Activated CD4-positive, alpha-beta T cell treated with anti-CD3 and anti-CD28 coated beads for 1 hour (primary cell): ENCODE measurements around the gene SEMA3D.

Experiments used
- DNase-seq: peaks from one replicate; pipeline ENCODE4 v3.0.0-alpha.2; 2020

Gene SEMA3D

GRCh38 chr7:85074016-85074415 is 112.8 kb downstream of the SEMA3D start:
- no peak for DNase-seq

DNA sequence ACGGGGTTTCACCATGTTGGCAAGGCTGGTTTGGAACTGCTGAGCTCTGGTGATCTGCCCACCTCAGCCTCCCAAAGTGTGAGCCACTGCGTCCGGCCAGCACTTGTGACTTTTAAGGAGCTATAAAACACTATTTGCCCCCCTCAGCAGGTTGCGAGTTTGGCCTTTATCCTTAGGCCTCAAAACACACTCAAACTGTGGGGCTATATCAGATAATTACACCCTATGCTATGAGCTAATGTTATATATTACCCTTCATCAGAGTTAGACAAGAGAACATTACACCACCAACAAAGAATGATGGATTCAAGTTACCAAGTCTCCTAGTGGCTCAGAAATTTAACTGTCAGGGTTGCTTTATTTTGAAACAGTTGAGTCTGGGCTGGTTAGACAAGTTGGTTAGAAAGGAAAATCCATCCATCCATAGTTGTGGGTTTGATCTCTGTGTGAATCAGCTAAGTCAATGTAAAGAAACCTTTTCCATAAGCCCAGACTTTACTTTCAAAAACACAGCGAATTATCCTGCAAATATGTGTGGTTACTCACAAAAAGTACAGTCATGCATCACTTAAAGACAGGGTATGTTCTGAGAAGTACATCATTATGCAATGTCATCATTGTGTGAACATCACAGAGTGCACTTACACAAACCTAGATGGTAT is 115.8 kb downstream of the SEMA3D start:
- DNase-seq = no peak

GRCh38 chr7:85068799-85069198 is 118.1 kb downstream of the SEMA3D start:
- no peak for DNase-seq

GRCh38 chr7:85067371-85067770 is 119.5 kb downstream of the SEMA3D start:
- DNase-seq = no peak

GRCh38 chr7:85065888-85066485 is 120.9 kb downstream of the SEMA3D start:
- no peak for DNase-seq

DNA sequence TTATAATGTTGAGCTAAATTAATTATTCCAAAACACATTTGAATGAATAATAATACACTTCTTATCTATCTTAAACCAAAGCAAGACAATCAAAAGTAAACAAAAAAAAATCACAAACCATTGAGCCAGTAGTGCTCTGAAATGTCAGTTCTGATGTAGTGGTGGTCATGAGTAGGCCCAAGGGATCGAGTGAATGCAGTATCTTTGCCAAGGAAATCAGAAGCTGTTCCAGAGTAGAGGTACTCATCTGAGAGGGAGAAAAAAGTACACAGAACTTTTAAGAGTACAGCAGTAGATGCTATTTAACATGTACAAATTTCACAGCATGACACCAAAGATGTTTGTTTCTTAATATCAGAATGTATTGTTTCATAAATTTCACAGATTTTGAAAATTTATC is 121.5 kb downstream of the SEMA3D start:
- no peak for DNase-seq

- no peak for DNase-seq
These were observed 124.2 kb downstream of the SEMA3D start for GRCh38 chr7:85062651-85063050.

- no peak for DNase-seq
These were observed 125.4 kb downstream of the SEMA3D start for GRCh38 chr7:85061456-85061855.

GRCh38 chr7:85060696-85061095 is 126.2 kb downstream of the SEMA3D start:
- no peak for DNase-seq

DNA sequence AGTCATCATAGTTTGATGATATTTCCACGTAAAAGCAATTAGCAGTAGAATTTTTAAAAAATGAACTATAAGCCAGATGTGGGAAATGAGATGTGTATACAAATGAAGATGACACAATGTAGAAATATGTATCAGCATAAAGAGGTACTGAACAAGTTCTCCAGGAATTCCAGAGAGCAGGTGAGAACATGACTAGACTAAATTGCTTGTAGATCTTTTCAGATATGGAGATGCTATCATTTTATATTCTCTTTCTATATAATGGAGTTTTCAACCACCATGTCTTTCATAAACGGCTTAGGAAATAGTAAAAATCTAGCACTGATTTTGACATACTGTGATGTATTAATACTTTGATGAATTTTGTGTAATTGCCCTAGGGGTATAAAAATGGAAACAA is 130.9 kb downstream of the SEMA3D start:
- no peak for DNase-seq

DNA sequence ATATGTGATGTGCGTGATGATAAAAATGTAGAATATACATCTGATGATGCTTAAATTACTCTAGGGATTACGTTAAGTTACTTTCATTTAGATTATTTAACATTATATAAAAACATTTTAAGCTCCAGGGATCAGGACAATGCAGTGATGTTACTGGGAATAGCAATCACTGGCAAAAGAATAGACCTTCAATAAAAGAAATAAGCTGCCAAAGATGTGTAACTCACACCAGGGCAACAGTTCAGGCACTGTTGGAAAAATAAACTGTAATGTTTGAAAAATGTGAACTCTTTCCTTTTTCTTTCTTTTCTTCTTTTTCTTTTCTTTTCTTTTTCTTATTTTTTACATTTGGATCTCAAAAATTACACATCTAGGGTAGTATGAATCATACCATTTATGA is 131.7 kb downstream of the SEMA3D start:
- DNase-seq = no peak

DNA sequence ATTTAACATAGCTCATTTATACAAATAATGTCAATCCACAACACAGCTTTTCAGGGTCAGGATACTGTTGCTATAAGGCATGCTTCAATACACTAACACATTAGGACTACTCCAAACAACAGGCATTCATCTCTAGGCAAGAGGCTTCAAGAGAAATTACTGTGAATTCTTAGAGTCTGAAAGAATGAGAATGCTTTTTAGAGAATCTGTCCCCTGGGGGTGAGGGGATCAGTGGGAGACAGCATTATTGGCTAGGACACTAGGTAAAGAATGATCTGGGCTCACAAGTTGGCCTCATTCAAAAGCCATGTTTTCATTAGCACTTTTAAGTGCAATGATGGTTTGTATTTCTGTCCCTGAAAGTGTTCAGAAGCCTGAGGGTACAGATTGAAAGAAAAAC is 132.6 kb downstream of the SEMA3D start:
- no peak for DNase-seq

DNA sequence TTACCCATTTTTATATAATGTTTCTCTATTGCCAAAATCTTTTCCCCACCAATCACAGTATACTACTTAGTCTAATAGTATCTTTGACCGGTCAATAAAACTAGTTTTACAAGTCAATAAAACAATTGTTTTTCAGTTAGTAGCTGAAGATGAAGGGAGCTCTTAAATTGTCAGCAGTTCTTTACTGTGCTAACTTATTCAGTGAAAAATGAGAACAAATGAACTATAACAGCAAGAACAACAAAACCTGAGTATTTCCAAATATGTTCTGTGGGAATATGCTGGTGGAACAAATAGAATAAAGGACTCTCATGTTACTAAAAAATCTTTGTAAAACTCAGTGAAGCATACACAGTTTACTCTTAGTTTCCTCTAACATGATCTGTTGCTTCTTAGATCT is 134.0 kb downstream of the SEMA3D start:
- no peak for DNase-seq

DNA sequence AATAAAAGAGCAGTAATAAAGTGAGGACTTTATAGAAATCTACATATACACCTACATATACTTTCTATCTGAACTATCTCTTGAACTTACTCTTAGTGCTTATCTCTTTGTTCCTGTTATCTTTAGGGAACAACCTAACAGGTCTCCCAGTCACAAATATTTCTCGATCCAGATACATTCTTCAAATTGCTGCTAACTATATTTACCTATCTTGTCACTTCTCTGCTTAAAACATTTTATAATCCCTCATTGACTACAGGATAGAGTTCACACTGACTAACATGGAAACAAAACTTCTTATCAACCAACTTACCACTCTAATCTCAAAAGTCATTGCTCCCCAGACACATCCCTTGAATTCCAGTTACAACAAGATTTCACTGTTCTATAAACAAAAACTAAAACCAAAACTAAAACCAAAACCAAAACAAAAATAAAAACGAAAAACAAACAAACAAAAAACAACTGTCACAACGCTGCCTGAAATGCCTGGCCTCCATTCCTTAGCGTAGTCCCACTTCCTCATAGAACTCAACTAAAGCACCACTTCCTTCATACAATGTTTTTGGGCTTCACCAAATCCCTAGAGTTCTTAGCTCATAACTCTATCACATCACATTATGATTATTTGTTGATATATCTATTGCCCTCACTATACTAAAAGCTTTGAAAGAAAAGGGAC is 134.7 kb downstream of the SEMA3D start:
- no peak for DNase-seq

DNA sequence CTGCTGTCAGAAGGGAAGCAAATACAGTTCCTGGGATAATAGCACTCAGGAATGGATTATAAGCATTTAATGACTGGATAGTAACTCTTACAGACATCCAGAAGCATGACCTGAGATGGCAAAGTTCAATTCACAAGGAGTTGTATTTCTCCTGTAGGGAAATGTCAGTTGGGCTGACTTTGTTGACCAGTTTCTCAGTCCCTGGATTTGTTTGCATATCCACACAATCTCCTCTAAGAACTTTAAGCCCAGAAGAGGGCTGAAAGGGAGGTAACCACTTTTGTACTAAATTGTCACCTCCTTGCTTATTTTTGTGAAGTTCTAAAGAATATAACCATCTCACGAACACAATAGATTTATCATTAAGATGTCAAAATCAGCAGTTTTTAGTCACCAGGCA is 140.3 kb downstream of the SEMA3D start:
- no peak for DNase-seq

GRCh38 chr7:85041605-85042216 is 145.1 kb downstream of the SEMA3D start:
- DNase-seq = no peak

- no peak for DNase-seq
These were observed 147.5 kb downstream of the SEMA3D start for GRCh38 chr7:85039196-85039923.

DNA sequence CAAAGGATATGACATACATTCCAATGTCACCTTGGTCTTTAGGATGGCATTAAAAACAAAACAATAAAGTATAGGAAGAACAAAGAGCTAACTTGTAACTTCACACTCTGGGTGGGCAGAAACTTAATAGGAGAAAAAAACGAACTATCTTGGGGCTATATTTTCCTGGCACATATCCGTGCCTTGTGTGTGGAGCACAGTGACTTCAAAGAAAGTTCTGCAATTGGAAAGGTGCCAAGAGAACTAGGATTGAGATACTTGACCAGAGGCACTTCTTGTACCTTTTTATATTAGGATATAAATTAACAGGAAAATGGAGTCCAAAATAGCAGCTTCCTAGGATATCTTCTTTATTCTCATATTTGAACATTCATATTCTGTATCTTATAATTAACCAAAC is 148.4 kb downstream of the SEMA3D start:
- DNase-seq = no peak

- DNase-seq = no peak
These were observed 153.6 kb downstream of the SEMA3D start for GRCh38 chr7:85033263-85033662.

DNA sequence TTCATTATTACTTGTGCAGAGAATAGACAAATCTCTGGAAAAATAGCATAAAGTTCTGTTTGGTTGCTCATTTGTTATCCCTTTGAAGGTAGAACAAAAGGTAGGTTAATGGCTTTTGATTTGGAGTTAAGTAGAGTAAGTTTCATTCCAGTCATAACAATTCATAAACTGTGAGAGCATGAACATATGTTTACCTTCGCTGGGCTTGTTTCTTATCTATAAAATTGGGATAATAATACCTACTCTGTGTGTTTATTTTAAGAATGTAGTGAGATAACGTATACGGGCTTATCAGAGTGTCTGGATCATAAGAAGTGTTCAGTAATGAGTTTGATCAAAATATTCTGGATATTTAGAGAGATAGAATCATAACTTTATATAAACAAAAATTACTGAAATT is 155.4 kb downstream of the SEMA3D start:
- DNase-seq = no peak

GRCh38 chr7:85030893-85031292 is 156.0 kb downstream of the SEMA3D start:
- DNase-seq = no peak

DNA sequence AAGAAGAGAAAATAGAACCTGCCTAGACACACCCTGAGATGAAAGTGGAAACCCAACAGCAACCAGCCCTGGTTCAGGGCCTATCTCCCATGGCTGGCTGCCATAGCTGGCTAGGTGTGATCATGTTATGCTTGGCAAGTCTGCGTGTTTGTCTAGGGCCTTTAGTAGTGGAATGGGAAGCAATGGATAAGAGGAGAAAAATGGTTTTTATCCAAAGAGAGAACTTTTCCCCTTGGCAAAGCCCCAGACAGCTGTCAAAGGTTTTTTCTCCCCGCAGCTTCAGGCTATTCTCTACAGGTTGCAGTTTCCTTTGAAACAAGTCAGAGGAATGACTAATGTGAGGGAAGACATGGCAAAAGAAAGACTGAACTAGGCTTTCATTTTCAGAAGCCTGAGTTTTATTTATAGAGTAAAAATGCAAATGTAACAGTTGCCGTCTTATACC is 161.5 kb downstream of the SEMA3D start:
- DNase-seq = no peak

- no peak for DNase-seq
These were observed 162.9 kb downstream of the SEMA3D start for GRCh38 chr7:85023916-85024315.
